ENCODE results near the gene MYL12A. TPM values are rescaled to one million over a fixed set of nuclear protein-coding genes. Genes with fewer than 3 reads are reported as not detected.
A peak's percentile ranks its signal among the peaks of the same experiment; 100 is the strongest.

MYL12A gene
- total and polyA plus RNA-seq, 2 of the 13 experiments (the other 11 are each of a cell fraction or from before 2014, with no cell fraction given): 261 to 277 TPM

DNA sequence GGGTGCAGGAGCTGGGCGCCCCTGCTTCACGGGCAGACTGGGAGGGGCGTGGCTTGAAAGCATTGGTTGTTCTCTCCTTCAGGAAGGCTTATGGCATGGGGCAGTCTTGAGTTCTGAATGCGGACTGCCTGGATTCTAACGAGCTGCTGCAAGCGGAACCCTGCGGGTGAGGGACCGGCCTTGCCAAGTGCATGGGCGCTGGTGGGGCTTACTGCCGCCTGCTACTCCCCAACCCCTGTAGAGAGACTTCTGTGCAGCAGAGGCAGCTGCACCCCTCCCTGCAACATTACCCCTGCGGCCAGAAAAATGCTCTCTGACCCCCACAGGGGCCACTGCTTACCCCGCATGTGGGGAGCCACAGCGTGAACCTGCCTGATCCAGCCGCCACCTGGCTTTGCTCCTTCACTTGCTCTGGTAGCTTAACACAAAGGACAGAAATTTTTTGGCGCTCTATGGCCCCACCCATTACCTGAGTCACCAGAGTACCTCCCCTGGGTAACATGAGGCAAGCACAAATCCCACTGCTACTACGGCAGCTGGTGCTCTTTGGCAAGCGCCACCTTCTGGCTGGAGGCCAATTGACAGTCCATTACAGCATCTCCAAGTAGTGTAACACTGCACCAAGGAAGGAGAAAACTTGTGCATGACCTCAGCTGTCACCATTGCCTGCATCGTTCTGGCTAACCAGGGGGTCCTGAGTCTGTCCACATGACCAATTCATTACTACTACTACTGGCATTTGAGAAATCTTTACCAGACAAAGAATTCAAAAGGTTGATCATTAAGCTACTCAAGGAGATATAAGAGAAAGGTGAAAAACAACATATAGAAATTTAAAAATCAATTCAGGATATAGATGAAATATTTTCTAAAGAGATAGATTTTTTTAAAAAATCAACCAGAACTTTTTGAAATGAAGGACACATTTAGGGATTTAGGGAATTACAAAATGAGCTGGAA lies 49.7 kb downstream of the MYL12A start (continued):
- TF ChIP-seq TCF12 (IDR thresholded peaks at IDR 0.05) (no peak), TCF12 (CRISPR knock-in tag; IDR thresholded peaks at IDR 0.05) (0 out of 2 replicates have a peak, but pooled peaks have one; percentile 20), ZNF878 (CRISPR knock-in tag; IDR thresholded peaks at IDR 0.05) (no peak), ZSCAN31 (CRISPR knock-in tag; IDR thresholded peaks at IDR 0.05; ENCODE audit: low read depth) (no peak), ERF (CRISPR knock-in tag; IDR thresholded peaks at IDR 0.05) (peak; percentile 60; the same call in 1 of the 2 replicates), NFE2L2 (IDR thresholded peaks at IDR 0.05; ENCODE audit: low read length) (no peak), GABPB1 (CRISPR knock-in tag; IDR thresholded peaks at IDR 0.05) (peak; percentile 74), RFXANK (CRISPR knock-in tag; IDR thresholded peaks at IDR 0.05) (no peak), XBP1 (CRISPR knock-in tag; IDR thresholded peaks at IDR 0.05) (no peak), ZNF121 (CRISPR knock-in tag; IDR thresholded peaks at IDR 0.05) (no peak; the same call in 1 of the 2 replicates), TRIM24 (CRISPR knock-in tag; IDR thresholded peaks at IDR 0.05) (no peak), ZBTB20 (CRISPR knock-in tag; IDR thresholded peaks at IDR 0.05; ENCODE audit: borderline replicate concordance, low read depth) (no peak), ZNF629 (CRISPR knock-in tag; conservative IDR thresholded peaks at IDR 0.05) (0 out of 2 replicates have a peak, but pooled peaks have one; percentile 36), ZNF616 (CRISPR knock-in tag; IDR thresholded peaks at IDR 0.05; ENCODE audit: low read depth) (no peak), XRCC5 (optimal IDR thresholded peaks at IDR 0.05; ENCODE audit: low read length) (peak; percentile 90), HOXA5 (CRISPR knock-in tag; IDR thresholded peaks at IDR 0.05) (peak; percentile 57; the same call in 1 of the 2 replicates), POLR2AphosphoS5 (IDR thresholded peaks at IDR 0.05; ENCODE audit: low read depth, low read length) (peak; percentile 91), ZNF350 (CRISPR knock-in tag; IDR thresholded peaks at IDR 0.05; ENCODE audit: borderline replicate concordance, low read depth) (peak; percentile 63; the same call in 1 of the 2 replicates), STAT5B (CRISPR knock-in tag; IDR thresholded peaks at IDR 0.05) (no peak), MAFK (conservative IDR thresholded peaks at IDR 0.05 in 1 of 2, IDR thresholded peaks at IDR 0.05 in 1 of 2; ENCODE audit: low read length in 2 of 2) (no peak)
- TF ChIP-seq, protein P1, sequence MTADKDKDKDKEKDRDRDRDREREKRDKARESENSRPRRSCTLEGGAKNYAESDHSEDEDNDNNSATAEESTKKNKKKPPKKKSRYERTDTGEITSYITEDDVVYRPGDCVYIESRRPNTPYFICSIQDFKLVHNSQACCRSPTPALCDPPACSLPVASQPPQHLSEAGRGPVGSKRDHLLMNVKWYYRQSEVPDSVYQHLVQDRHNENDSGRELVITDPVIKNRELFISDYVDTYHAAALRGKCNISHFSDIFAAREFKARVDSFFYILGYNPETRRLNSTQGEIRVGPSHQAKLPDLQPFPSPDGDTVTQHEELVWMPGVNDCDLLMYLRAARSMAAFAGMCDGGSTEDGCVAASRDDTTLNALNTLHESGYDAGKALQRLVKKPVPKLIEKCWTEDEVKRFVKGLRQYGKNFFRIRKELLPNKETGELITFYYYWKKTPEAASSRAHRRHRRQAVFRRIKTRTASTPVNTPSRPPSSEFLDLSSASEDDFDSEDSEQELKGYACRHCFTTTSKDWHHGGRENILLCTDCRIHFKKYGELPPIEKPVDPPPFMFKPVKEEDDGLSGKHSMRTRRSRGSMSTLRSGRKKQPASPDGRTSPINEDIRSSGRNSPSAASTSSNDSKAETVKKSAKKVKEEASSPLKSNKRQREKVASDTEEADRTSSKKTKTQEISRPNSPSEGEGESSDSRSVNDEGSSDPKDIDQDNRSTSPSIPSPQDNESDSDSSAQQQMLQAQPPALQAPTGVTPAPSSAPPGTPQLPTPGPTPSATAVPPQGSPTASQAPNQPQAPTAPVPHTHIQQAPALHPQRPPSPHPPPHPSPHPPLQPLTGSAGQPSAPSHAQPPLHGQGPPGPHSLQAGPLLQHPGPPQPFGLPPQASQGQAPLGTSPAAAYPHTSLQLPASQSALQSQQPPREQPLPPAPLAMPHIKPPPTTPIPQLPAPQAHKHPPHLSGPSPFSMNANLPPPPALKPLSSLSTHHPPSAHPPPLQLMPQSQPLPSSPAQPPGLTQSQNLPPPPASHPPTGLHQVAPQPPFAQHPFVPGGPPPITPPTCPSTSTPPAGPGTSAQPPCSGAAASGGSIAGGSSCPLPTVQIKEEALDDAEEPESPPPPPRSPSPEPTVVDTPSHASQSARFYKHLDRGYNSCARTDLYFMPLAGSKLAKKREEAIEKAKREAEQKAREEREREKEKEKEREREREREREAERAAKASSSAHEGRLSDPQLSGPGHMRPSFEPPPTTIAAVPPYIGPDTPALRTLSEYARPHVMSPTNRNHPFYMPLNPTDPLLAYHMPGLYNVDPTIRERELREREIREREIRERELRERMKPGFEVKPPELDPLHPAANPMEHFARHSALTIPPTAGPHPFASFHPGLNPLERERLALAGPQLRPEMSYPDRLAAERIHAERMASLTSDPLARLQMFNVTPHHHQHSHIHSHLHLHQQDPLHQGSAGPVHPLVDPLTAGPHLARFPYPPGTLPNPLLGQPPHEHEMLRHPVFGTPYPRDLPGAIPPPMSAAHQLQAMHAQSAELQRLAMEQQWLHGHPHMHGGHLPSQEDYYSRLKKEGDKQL (CRISPR knock-in tag; IDR thresholded peaks at IDR 0.05; ENCODE audit: low read depth): no peak
- TF ChIP-seq, protein P2, sequence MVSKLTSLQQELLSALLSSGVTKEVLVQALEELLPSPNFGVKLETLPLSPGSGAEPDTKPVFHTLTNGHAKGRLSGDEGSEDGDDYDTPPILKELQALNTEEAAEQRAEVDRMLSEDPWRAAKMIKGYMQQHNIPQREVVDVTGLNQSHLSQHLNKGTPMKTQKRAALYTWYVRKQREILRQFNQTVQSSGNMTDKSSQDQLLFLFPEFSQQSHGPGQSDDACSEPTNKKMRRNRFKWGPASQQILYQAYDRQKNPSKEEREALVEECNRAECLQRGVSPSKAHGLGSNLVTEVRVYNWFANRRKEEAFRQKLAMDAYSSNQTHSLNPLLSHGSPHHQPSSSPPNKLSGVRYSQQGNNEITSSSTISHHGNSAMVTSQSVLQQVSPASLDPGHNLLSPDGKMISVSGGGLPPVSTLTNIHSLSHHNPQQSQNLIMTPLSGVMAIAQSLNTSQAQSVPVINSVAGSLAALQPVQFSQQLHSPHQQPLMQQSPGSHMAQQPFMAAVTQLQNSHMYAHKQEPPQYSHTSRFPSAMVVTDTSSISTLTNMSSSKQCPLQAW (CRISPR knock-in tag; IDR thresholded peaks at IDR 0.05): peak; percentile 68
